T47D (cell line): ENCODE data around the gene PCK2.
A peak's percentile ranks its signal among the peaks of the same experiment; 100 is the strongest.

Source experiments
- DNase-seq, 2 experiments: peaks; one replicate each; pipeline versions ENCODE4 v3.0.0 to v3.0.0-alpha.2; 2011 to 2012; ENCODE audit warnings: low read depth in 1 of 2, low spot score in 1 of 2
- JUND ChIP-seq: IDR thresholded peaks from 2 replicates; pipeline ENCODE4 v1.6.1; 2012; ENCODE audit warnings: low read depth
- in situ Hi-C: cut with HindIII; loops from 2 replicates; pipeline ENCODE4 v1.10.0; 2016; ENCODE audit warnings: low sequenced_read_pairs, low pct_unique_long_range_greater_than_20kb

Gene PCK2

GRCh38 chr14:24056800-24057184 is 37.3 kb upstream of the PCK2 start:
- TF ChIP-seq JUND, result no peak
- DNase-seq, result no peak
- in situ Hi-C loops, result no loop called here

- in situ Hi-C loops, result no loop called here
- no peak for TF ChIP-seq JUND
- DNase-seq, result no peak
These were observed 36.8 kb upstream of the PCK2 start for GRCh38 chr14:24057271-24057670.

DNA sequence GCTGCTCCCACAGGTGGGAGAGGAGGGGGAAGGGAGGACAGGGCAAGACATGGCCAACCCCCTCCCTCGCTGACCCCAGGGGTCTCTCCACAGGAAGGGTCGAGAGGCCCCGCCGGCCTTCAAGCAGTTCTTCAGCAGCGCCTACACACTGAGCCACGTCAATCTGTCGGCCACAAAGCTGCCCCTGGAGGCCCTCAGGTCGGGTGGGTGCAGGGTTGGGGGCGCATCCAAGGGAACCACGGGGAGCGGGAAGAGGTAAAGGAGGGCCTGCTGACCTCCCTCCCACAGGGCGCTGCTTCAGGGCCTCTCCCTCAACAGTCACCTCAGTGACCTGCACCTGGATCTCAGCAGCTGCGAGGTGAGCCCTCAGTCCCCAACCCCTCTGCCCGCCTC is 36.2 kb upstream of the PCK2 start:
- no peak for DNase-seq
- in situ Hi-C loops, result no loop called here
- TF ChIP-seq JUND, result no peak

- TF ChIP-seq JUND, result no peak
- peak; percentile 76 to 79 for DNase-seq
- in situ Hi-C loops, result no loop called here
These were observed 35.7 kb upstream of the PCK2 start for GRCh38 chr14:24058260-24058950.

DNA sequence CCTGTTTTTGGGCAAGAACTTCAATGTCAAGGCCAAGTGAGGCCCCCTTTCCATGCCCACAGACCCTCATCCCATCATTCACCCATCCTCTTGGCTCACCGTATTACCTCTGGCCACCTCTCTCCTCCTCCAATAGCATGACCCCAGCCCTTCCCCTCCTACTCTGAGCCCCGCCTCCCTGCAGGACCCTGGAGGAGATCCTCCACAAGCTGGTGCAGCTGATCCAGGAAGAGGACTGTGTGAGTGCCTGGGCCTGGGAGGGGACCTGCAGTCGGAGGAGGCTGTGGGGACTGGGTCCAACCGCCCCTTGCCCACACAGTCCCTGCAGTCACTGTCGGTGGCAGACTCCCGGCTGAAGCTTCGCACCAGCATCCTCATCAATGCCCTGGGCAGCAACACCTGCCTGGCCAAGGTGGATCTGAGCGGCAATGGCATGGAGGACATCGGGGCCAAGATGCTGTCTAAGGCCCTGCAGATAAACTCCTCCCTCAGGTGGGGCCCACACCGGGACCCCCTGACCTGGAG is 35.1 kb upstream of the PCK2 start:
- TF ChIP-seq JUND, result no peak
- no peak for DNase-seq
- in situ Hi-C loops, result no loop called here

DNA sequence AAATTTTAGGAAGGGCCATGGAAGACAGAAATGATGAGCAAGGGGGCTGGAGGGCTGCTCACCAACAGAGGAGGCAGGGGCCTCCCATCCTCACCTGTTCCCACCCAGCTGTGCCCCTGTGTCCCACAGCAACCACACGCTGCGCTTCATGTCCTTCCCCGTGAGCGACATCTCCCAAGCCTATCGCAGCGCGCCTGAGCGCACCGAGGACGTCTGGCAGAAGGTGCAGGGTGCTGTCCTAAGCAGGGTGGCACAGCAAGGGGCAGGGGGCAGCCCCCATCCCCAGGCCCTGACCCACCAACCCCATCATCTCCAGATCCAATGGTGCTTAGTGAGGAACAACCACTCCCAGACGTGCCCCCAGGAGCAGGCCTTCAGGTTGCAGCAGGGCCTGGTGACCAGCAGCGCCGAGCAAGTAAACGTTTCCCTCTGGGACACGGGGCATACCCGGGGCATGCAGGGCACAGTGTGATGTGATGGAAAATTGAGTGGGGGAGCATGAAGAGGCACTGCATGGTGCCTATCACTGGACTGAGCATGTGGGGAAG is 34.2 kb upstream of the PCK2 start:
- in situ Hi-C loops, result no loop called here
- DNase-seq, result no peak
- TF ChIP-seq JUND, result no peak

- no peak for DNase-seq
- no peak for TF ChIP-seq JUND
- in situ Hi-C loops, result no loop called here
These were observed 33.7 kb upstream of the PCK2 start for GRCh38 chr14:24060443-24060842.

- DNase-seq, result no peak
- in situ Hi-C loops, result no loop called here
- TF ChIP-seq JUND, result no peak
These were observed 32.9 kb upstream of the PCK2 start for GRCh38 chr14:24060984-24061913.

GRCh38 chr14:24062216-24062980 is 31.7 kb upstream of the PCK2 start:
- DNase-seq, result no peak

GRCh38 chr14:24063263-24063836 is 30.8 kb upstream of the PCK2 start:
- in situ Hi-C loops, result no loop called here
- no peak for DNase-seq
- no peak for TF ChIP-seq JUND

More at GRCh38 chr14:24062216-24062980, 31.7 kb upstream of the PCK2 start:
- no peak for TF ChIP-seq JUND
- in situ Hi-C loops, result no loop called here

DNA sequence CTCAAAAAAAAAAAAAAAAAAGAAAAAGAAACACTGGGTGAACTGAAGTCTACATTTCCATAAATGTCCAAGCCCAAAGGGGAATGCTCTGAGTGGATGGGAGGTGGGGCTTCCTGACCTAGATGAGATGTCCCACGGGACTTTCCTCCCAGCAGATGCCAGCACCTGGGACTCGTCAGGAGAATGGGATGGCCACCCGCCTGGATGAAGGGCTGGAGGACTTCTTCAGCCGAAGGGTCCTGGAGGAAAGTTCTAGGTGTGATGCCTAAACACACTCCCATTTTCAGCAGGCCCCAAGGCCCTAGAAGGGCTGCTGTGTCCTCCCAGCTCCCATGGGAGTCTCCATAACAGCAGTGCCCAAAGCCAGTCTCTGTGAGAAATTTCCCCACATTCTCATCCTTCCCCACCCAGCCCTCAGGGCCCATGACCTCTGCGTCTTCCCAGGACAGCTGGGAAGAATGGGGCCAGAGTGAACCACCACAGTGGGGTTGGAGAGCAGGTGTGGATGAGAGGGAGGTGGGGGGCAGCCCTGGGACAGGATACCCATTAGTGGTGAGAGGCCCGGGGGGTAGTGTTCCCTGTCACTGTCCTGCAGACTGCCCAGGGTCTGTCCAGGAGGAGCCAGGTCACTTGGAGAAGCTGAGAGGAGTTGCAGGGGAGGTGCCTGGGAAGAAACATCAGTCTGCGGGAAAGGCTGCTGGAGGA is 29.9 kb upstream of the PCK2 start:
- no peak for DNase-seq
- in situ Hi-C loops, result no loop called here

More for the DNA sequence above, 29.9 kb upstream of the PCK2 start:
- TF ChIP-seq JUND, result no peak
